Stomach smooth muscle (tissue), 2 donors: ENCODE results near the gene KIF18B.

Source experiments
- H3K27ac ChIP-seq: one replicate; pipeline ENCODE4 v1.7.0; 2013; ENCODE audit warnings: mild to moderate bottlenecking, low read length, inconsistent platforms
- H3K27me3 ChIP-seq, 2 donors: one replicate each; pipeline ENCODE4 v1.7.0; 2013; ENCODE audit warnings: low read length in 2 of 2; ENCODE audit not compliant: insufficient read depth in 2 of 2, control insufficient read depth in 1 of 2
- H3K36me3 ChIP-seq, 2 donors: one replicate each; pipeline ENCODE4 v1.7.0; 2013; ENCODE audit warnings: low read length in 2 of 2; ENCODE audit not compliant: control insufficient read depth in 2 of 2, insufficient read depth in 2 of 2
- H3K4me1 ChIP-seq: one replicate; pipeline ENCODE4 v1.7.0; 2013; ENCODE audit warnings: low read length; ENCODE audit not compliant: control insufficient read depth, insufficient read depth
- H3K4me3 ChIP-seq, 2 donors: one replicate each; pipeline ENCODE4 v1.7.0; 2013; ENCODE audit warnings: low read length in 2 of 2
- H3K9ac ChIP-seq, 2 donors: one replicate each; pipeline ENCODE4 v1.7.0; 2013; ENCODE audit warnings: low read length in 2 of 2, mild to moderate bottlenecking in 1 of 2
- H3K9me3 ChIP-seq, 2 donors: one replicate each; pipeline ENCODE4 v1.7.0; 2013; ENCODE audit warnings: low read length in 2 of 2; ENCODE audit not compliant: control insufficient read depth in 2 of 2
- donor health status: healthy.
- donor health status: Pancreatic carcinoma.

Gene KIF18B

GRCh38 chr17:44933824-44934744 lies 13.5 kb downstream of the KIF18B start:
- Histone ChIP-seq H3K4me1 (no peaks in the 10 kb centered on the region), H3K27ac (no peak overlapping the region), H3K9me3 (no peaks in the 10 kb centered on the region), H3K9ac (no peak overlapping the region), H3K4me3 (no peak overlapping the region), H3K27me3 (no peaks in the 10 kb centered on the region), H3K36me3 (no peaks in the 10 kb centered on the region)

DNA sequence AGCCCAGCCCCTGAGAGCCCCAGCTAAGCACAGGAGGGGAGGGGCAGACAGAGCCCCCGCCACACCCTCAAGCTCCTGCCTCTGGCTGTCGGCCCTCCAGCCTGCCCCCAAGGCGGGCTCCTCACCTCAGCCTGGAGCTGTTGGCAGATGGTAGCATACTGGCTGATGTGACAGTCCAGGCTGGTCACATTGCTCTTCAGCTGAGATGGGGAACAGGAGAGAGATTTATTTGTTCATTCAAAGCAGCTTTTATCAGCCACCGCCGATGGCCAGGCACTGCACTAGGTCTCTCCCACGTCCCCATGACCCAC lies 14.8 kb downstream of the KIF18B start:
- Histone ChIP-seq H3K9me3 (no peaks in the 10 kb centered on the region), H3K27ac (no peak overlapping the region), H3K4me3 (no peak overlapping the region), H3K36me3 (no peaks in the 10 kb centered on the region), H3K4me1 (no peaks in the 10 kb centered on the region), H3K27me3 (no peaks in the 10 kb centered on the region), H3K9ac (no peak overlapping the region)

GRCh38 chr17:44932096-44932786 lies 15.3 kb downstream of the KIF18B start:
- no peak overlapping the region for H3K27ac ChIP-seq
- H3K4me3 ChIP-seq = no peak overlapping the region
- H3K4me1 ChIP-seq = no peaks in the 10 kb centered on the region
- no peaks in the 10 kb centered on the region for H3K27me3 ChIP-seq
- no peaks in the 10 kb centered on the region for H3K9me3 ChIP-seq
- H3K9ac ChIP-seq = no peak overlapping the region
- no peaks in the 10 kb centered on the region for H3K36me3 ChIP-seq

- Histone ChIP-seq H3K27me3 (no peaks in the 10 kb centered on the region), H3K4me3 (no peak overlapping the region), H3K9me3 (no peaks in the 10 kb centered on the region), H3K9ac (no peak overlapping the region), H3K4me1 (no peaks in the 10 kb centered on the region), H3K27ac (no peak overlapping the region), H3K36me3 (no peaks in the 10 kb centered on the region)
Observed at GRCh38 chr17:44931376-44931775, 16.2 kb downstream of the KIF18B start.

- Histone ChIP-seq H3K36me3 (no peaks in the 10 kb centered on the region), H3K9ac (no peak overlapping the region), H3K4me3 (no peak overlapping the region), H3K27ac (no peak overlapping the region), H3K27me3 (no peaks in the 10 kb centered on the region), H3K4me1 (no peaks in the 10 kb centered on the region), H3K9me3 (no peaks in the 10 kb centered on the region)
Observed at GRCh38 chr17:44930667-44931066, 16.9 kb downstream of the KIF18B start.

GRCh38 chr17:44928950-44929720 lies 18.4 kb downstream of the KIF18B start:
- H3K9ac ChIP-seq = no peak overlapping the region
- H3K4me3 ChIP-seq = no peak overlapping the region
- no peaks in the 10 kb centered on the region for H3K27me3 ChIP-seq
- no peaks in the 10 kb centered on the region for H3K4me1 ChIP-seq
- H3K27ac ChIP-seq = no peak overlapping the region
- no peaks in the 10 kb centered on the region for H3K9me3 ChIP-seq
- no peaks in the 10 kb centered on the region for H3K36me3 ChIP-seq

GRCh38 chr17:44928136-44928535 lies 19.4 kb downstream of the KIF18B start:
- no peaks in the 10 kb centered on the region for H3K36me3 ChIP-seq
- no peaks in the 10 kb centered on the region for H3K4me1 ChIP-seq
- no peak overlapping the region for H3K4me3 ChIP-seq

DNA sequence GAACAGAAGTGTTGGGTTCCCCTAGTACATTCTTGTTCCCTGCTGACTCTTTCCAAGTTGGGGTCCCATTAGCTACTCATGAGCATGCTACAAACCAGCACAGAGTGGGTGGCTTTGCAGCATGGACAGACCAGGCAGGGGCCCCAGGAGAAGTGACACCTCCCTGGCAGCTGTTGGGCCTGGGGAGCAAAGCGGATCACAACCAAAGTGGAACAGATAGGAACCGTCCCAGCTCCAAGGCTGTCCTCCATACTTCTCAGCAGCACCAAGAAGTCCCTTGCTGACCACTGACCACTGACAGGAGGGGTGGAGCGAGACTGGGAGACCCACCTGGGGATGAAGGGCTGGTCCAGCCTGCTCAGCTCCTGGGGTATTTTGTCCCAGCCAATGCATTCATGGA lies 19.9 kb downstream of the KIF18B start:
- Histone ChIP-seq H3K27me3 (no peaks in the 10 kb centered on the region), H3K9ac (no peak overlapping the region), H3K9me3 (no peaks in the 10 kb centered on the region), H3K36me3 (no peaks in the 10 kb centered on the region), H3K4me3 (no peak overlapping the region), H3K27ac (no peak overlapping the region), H3K4me1 (no peaks in the 10 kb centered on the region)

More at GRCh38 chr17:44928136-44928535, 19.4 kb downstream of the KIF18B start:
- Histone ChIP-seq H3K9me3 (no peaks in the 10 kb centered on the region), H3K27me3 (no peaks in the 10 kb centered on the region), H3K27ac (no peak overlapping the region), H3K9ac (no peak overlapping the region)

DNA sequence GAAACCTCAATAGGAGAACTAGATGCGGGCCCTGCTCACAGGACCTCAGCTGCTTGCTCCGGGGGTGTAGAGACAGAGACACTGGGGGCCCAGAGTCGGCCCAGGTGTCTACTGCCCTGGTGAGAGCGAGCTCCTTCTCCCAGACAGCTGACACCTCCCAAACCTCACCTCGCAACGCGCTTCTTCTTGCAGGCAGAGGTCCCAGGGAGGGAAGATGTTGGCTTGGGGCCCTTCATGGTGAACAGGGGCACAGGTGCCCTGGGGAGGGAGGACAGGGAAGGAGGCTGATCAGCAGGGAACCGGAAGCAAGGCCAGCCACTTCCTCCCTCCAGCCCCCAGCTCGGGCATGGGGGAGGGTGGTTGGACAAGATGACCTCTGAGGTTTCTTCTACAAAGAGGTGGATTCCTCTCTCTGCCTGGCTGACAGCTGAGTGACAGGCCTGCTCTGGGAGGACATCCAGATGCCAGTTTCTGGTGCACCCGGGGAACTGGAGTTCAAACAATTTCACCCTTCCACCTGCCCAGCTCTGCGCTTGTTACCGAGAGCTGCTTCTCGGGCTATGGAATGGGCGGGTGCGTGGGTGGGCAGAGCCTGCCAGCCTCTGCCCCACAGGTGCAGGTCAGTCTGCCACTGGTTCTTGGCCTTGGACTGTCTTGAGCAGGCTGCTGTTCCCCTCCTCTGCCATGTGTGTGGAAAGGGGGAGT lies 20.6 kb downstream of the KIF18B start:
- H3K27me3 ChIP-seq = no peaks in the 10 kb centered on the region
- H3K36me3 ChIP-seq = no peaks in the 10 kb centered on the region
- no peak overlapping the region for H3K9ac ChIP-seq
- H3K9me3 ChIP-seq = no peaks in the 10 kb centered on the region
- no peaks in the 10 kb centered on the region for H3K4me1 ChIP-seq
- H3K4me3 ChIP-seq = no peak overlapping the region
- H3K27ac ChIP-seq = no peak overlapping the region
